ENCODE data around the gene OR52D1.

DNA sequence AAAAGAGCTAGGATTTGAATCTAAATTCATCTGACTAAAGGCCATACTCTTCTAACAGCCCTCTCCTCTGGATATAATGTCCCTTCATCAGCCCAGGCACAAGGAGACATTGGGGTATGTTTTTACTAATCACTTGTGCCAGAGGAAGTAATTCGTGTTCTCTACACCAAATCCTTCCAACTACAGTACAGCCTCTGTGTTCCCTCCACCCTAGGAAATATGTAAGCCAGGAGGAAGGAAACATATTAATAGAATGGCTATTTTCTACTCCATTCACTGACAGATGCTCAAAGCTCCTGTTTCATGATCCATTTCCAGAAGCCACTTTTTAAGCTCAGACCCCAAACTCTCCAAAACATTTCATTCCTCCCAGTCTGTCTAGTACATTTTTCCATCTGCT, 40.0 kb downstream of the OR52D1 start:
- TF ChIP-seq, protein P1, sequence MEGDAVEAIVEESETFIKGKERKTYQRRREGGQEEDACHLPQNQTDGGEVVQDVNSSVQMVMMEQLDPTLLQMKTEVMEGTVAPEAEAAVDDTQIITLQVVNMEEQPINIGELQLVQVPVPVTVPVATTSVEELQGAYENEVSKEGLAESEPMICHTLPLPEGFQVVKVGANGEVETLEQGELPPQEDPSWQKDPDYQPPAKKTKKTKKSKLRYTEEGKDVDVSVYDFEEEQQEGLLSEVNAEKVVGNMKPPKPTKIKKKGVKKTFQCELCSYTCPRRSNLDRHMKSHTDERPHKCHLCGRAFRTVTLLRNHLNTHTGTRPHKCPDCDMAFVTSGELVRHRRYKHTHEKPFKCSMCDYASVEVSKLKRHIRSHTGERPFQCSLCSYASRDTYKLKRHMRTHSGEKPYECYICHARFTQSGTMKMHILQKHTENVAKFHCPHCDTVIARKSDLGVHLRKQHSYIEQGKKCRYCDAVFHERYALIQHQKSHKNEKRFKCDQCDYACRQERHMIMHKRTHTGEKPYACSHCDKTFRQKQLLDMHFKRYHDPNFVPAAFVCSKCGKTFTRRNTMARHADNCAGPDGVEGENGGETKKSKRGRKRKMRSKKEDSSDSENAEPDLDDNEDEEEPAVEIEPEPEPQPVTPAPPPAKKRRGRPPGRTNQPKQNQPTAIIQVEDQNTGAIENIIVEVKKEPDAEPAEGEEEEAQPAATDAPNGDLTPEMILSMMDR (IDR thresholded peaks at IDR 0.05; ENCODE audit: low read depth, low read length, missing input control) = no peak
- TF ChIP-seq, protein P2, sequence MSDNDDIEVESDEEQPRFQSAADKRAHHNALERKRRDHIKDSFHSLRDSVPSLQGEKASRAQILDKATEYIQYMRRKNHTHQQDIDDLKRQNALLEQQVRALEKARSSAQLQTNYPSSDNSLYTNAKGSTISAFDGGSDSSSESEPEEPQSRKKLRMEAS (IDR thresholded peaks at IDR 0.05) = no peak

All from liver (tissue), 2 donors.